ENCODE data around the gene DOCK9. TPM values are rescaled to one million over a fixed set of nuclear protein-coding genes. Genes with fewer than 3 reads are reported as not detected.

DOCK9 gene
- total RNA-seq, 1 donor from 2014 or later = 25.5 TPM

DNA sequence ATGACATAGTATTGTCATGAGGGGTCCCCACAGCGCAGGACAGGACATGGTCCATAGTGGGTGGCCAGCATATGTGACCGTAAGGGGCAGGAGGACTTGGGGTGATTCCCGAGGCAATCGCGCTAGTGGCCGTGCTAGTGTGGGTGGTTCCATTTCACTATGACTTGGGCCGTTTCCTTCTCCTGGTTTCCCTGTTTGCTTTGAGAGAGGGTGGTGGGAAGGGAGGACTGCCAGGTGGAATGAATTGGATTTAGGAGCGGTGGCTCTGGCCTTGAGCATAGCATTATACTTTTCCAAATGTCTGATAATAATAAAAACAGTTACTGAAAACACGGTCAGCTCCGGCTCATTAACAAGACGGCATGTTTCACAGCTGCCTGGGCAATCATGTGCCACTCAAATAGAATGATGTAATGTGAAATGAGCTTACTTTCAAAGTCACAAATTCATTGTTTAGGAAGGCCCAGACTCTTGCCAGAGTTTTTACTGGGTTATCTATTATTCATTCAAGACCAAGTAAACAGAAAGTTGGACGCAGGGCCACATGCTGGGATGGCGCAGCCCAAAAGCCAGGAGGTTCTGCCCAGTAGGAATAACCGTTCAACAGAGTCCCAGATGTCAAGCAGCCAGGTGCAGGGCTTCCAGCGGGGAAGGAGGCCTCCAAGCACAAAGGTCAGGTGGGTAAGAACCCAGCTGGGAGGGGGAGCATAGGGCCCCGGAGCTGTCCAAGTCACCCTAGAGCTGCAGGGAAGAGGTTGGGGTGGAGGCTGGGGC, 205.8 kb downstream of the DOCK9 start:
- TF ChIP-seq CTCF (IDR thresholded peaks at IDR 0.05) = no peak
- no peak overlapping the region for H3K4me3 Mint-ChIP-seq
- H3K4me1 Mint-ChIP-seq = no peaks in the 10 kb centered on the region
- intact Hi-C loops (cut with micrococcal nuclease) = no loop called here
- peaks cover 7% of the 10 kb centered on the region for H3K27me3 Mint-ChIP-seq
- DNase-seq (no peak), ATAC-seq (ENCODE audit: low read depth) (no peak)
- no peak overlapping the region for H3K27ac Mint-ChIP-seq
- ChIA-PET POLR2A (no interaction called here), CTCF (no interaction called here)
- H3K36me3 Mint-ChIP-seq (ENCODE audit: low read depth) = no peaks in the 10 kb centered on the region
- no peaks in the 10 kb centered on the region for H3K9me3 Mint-ChIP-seq

DNA sequence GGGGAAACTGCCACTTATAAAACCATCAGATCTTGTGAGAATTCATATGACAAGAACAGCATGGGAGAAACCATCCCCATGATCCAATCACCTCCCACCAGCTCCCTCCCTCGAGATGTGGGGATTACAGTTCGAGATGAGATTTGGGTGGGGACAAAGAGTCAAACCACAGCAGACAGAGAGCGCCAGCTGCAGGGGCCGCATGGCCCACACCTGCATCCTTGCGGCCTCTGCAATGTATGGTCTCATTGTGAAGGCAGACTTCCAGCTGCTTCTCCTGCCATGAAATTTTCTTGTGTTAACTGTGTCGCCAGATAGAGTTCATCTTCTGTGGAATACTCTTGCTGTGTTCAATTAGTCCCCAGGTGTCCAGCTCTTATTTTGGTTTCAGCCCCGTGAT, 208.1 kb downstream of the DOCK9 start:
- Mint-ChIP-seq H3K4me3 (no peak overlapping the region), H3K27me3 (peaks cover 7% of the 10 kb centered on the region), H3K36me3 (ENCODE audit: low read depth) (no peaks in the 10 kb centered on the region), H3K4me1 (no peaks in the 10 kb centered on the region), H3K27ac (no peak overlapping the region), H3K9me3 (no peaks in the 10 kb centered on the region)
- TF ChIP-seq CTCF (IDR thresholded peaks at IDR 0.05) = no peak
- CTCF ChIA-PET = no interaction called here
- ATAC-seq (ENCODE audit: low read depth) = no peak
- POLR2A ChIA-PET = no interaction called here
- DNase-seq = no peak
- intact Hi-C loops (cut with micrococcal nuclease) = no loop called here

DNA sequence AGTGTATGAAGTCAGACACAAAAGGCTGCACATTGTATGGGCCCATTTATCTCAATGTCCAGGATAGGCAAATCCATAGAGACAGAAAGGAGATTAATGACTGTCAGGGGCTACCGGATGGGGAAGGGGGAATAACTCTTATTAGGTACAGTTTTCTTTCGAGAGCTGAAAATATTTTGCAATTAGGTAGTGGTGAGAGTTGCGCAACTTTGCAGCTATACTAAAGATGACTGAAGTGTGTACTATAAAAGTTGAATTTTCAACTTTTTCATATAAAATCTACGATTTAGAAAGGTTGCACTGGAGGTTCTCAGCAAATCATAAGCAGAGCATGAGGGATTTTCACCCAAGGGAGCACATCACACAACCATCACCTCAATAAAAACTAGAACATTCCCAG, 209.3 kb downstream of the DOCK9 start:
- Mint-ChIP-seq H3K27ac (no peak overlapping the region), H3K36me3 (ENCODE audit: low read depth) (no peaks in the 10 kb centered on the region), H3K4me1 (no peaks in the 10 kb centered on the region), H3K4me3 (no peak overlapping the region), H3K9me3 (no peaks in the 10 kb centered on the region), H3K27me3 (peaks cover 7% of the 10 kb centered on the region)
- ATAC-seq (ENCODE audit: low read depth) (no peak), DNase-seq (no peak)
- no peak for TF ChIP-seq CTCF (IDR thresholded peaks at IDR 0.05)
- ChIA-PET POLR2A (no interaction called here), CTCF (no interaction called here)
- intact Hi-C loops (cut with micrococcal nuclease) = no loop called here

- ATAC-seq (ENCODE audit: low read depth) = no peak
- no peak for DNase-seq
- CTCF ChIA-PET = no interaction called here
- Mint-ChIP-seq H3K27ac (no peak overlapping the region), H3K36me3 (ENCODE audit: low read depth) (no peaks in the 10 kb centered on the region), H3K4me3 (no peak overlapping the region), H3K4me1 (no peaks in the 10 kb centered on the region), H3K9me3 (no peaks in the 10 kb centered on the region), H3K27me3 (peaks cover 7% of the 10 kb centered on the region)
- no peak for TF ChIP-seq CTCF (IDR thresholded peaks at IDR 0.05)
- POLR2A ChIA-PET = no interaction called here
- intact Hi-C loops (cut with micrococcal nuclease) = no loop called here
These were observed 211.2 kb downstream of the DOCK9 start for GRCh38 chr13:98766697-98767096.

- Mint-ChIP-seq H3K27me3 (peaks cover 7% of the 10 kb centered on the region), H3K9me3 (no peaks in the 10 kb centered on the region), H3K27ac (no peak overlapping the region), H3K36me3 (ENCODE audit: low read depth) (no peaks in the 10 kb centered on the region), H3K4me1 (no peaks in the 10 kb centered on the region), H3K4me3 (no peak overlapping the region)
- CTCF ChIA-PET = no interaction called here
- no peak for ATAC-seq (ENCODE audit: low read depth)
- no peak for TF ChIP-seq CTCF (IDR thresholded peaks at IDR 0.05)
- intact Hi-C loops (cut with micrococcal nuclease) = no loop called here
- POLR2A ChIA-PET = no interaction called here
- no peak for DNase-seq
These were observed 211.8 kb downstream of the DOCK9 start for GRCh38 chr13:98765996-98766519.
